Subcutaneous adipose tissue (tissue), 4 donors: ENCODE data around the gene ZNF518B. TPM values are rescaled to one million over a fixed set of nuclear protein-coding genes. Genes with fewer than 3 reads are reported as not detected.

Source experiments
- total RNA-seq, 4 donors: library from RNA; depleted of rRNA; stranded (reverse); fragments of >200 nt; gene quantifications; one replicate each; pipeline ENCODE4 v1.1.0, GENCODE V29; 2016
- TF ChIP-seq, protein P1 (sequence below): fragments of 450-650 bp; IDR thresholded peaks from one replicate; pipeline ENCODE4 v1.5.1; 2016; ENCODE audit warnings: low read depth, mild to moderate bottlenecking, control low read depth, antibody characterized with exemption, moderate library complexity

ZNF518B gene
- total RNA-seq, 4 donors from 2014 or later = 14.7 to 27.4 (median 22.7) TPM

DNA sequence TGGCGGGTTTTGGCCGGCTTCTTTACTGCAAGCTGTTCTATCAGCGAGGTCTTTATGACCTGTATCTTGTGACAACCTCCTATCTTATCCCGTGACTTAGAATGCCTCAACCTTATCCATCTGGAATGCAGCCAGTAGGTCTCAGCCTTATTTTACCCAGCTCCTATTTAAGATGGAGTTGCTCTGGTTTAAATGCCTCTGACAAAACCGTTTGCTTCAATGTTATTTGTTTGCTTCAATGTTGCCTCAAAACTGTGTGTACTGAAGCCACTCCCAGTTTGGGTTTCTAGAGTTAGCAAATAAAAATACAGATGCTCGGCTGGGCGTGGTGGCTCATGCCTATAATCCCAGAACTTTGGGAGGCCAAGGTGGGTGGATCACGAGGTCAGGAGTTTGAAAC lies 51.6 kb downstream of the ZNF518B start:
- TF ChIP-seq, protein P1, sequence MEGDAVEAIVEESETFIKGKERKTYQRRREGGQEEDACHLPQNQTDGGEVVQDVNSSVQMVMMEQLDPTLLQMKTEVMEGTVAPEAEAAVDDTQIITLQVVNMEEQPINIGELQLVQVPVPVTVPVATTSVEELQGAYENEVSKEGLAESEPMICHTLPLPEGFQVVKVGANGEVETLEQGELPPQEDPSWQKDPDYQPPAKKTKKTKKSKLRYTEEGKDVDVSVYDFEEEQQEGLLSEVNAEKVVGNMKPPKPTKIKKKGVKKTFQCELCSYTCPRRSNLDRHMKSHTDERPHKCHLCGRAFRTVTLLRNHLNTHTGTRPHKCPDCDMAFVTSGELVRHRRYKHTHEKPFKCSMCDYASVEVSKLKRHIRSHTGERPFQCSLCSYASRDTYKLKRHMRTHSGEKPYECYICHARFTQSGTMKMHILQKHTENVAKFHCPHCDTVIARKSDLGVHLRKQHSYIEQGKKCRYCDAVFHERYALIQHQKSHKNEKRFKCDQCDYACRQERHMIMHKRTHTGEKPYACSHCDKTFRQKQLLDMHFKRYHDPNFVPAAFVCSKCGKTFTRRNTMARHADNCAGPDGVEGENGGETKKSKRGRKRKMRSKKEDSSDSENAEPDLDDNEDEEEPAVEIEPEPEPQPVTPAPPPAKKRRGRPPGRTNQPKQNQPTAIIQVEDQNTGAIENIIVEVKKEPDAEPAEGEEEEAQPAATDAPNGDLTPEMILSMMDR = no peak

DNA sequence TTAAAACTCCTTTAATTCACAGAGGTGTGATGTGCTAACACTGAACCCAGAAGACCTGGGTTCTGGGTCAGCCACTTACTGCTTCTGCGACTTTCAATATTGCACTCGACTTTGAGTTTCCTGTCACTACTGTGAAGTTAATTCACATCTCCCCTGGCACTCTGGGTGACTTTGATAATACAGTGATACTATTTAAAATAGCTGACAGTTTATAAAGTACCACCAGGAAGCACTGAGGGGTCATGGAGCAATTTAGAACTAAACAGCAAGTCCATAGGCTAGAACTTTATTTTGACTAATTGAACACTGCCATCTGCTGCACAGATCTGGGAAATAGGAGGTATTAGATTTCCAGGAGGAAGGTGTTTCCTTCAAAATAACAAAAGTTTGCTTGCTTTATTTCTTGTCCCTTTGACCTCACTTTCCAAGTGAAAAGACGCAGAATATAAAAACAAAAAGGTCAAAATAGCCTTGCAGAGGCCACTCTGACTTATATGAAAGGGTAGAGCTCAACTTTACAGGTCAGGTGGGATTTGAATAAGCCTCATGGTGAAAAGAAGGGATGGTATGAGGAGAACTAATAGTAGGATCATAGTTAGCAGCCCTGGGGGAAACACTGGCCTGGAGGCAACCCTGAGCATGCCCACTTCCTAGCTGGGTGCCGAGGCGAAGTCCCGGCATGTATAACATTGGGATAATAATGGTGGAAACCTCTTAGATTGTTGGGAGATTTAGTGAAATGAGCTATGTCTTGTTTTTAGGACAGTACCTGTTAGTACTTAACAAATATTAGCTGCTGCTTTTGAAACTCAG lies 53.4 kb downstream of the ZNF518B start:
- TF ChIP-seq, protein P1 = no peak

DNA sequence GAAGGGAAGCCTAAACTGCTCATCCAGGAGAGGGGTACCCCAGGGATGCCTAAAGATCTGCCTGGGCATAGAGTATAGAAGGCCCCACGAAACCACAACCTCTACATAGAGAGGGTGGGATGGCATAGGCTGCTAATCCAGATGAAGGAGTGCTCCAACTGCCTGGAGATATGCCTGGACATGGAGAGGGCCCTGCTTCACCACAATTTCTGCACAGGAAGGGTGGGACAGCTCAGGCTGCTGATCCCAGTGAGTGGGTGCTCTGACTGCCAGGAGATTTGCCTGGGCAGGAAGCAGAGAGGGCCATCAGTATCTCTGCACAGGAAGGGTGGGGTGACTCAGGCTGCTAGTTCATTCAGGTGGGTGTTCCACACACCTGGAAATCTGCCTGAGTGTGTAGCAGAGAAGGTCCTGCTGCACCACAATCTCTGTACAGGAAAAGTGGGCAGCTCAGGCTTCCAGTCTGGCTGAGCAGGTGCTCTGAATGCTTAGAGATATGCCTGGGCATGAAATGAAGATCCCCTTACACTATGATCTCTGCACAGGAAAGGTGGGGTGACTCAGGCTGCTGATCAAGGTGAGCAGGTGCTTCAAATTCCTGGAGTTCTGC lies 61.1 kb downstream of the ZNF518B start:
- TF ChIP-seq, protein P1 = no peak

Other genes with a start within 250 kb of the ZNF518B start
- gene CLNK, start 227.3 kb upstream of the ZNF518B start, total RNA-seq = under 1 TPM in 1 of 4 donors, not detected in 3; 0.17 TPM